HEK293 (cell line): Measurements from ENCODE around the gene PSORS1C2.
A peak's percentile ranks its signal among the peaks of the same experiment; 100 is the strongest.

Experiments used
- BCL11B ChIP-seq: fragments of 450-650 bp; formaldehyde crosslinking; IDR thresholded peaks from 2 replicates; pipeline ENCODE4 v1.5.1; 2016; ENCODE audit warnings: low read depth, missing biosample characterization, missing genetic modification characterization
- GLI2 ChIP-seq: fragments of 450-650 bp; formaldehyde crosslinking; IDR thresholded peaks from 2 replicates; pipeline ENCODE4; 2017; ENCODE audit warnings: missing biosample characterization, missing genetic modification characterization, low read depth, borderline replicate concordance
- HOXC10 ChIP-seq: sonication (generic); formaldehyde crosslinking; IDR thresholded peaks from 2 replicates; pipeline ENCODE4 v1.8.1; 2023; ENCODE audit warnings: mild to moderate bottlenecking, missing genetic modification reagents
- KLF1 ChIP-seq: fragments of 450-650 bp; formaldehyde crosslinking; IDR thresholded peaks from 2 replicates; pipeline ENCODE4 v1.5.1; 2016; ENCODE audit warnings: missing biosample characterization, missing genetic modification characterization
- MYNN ChIP-seq: fragments of 450-650 bp; formaldehyde crosslinking; IDR thresholded peaks from 2 replicates; pipeline ENCODE4 v1.5.1; 2016; ENCODE audit warnings: missing biosample characterization, missing genetic modification characterization, borderline replicate concordance
- OSR2 ChIP-seq: fragments of 450-650 bp; formaldehyde crosslinking; IDR thresholded peaks from 2 replicates; pipeline ENCODE4 v1.5.1; 2016; ENCODE audit warnings: missing biosample characterization, missing genetic modification characterization
- SCRT2 ChIP-seq: fragments of 450-650 bp; formaldehyde crosslinking; IDR thresholded peaks from 2 replicates; pipeline ENCODE4 v1.5.1; 2016; ENCODE audit warnings: missing biosample characterization, missing genetic modification characterization
- SP3 ChIP-seq: fragments of 450-650 bp; formaldehyde crosslinking; IDR thresholded peaks from 2 replicates; pipeline ENCODE4 v1.5.1; 2016; ENCODE audit warnings: missing biosample characterization, missing genetic modification characterization
- ZBTB21 ChIP-seq: fragments of 450-650 bp; formaldehyde crosslinking; IDR thresholded peaks from 2 replicates; pipeline ENCODE4 v1.5.1; 2017; ENCODE audit warnings: missing biosample characterization, missing genetic modification characterization
- ZBTB7A ChIP-seq: fragments of 450-650 bp; formaldehyde crosslinking; IDR thresholded peaks from 2 replicates; pipeline ENCODE4 v1.5.1; 2016; ENCODE audit warnings: low read depth, missing biosample characterization, missing genetic modification characterization
- ZFHX2 ChIP-seq: fragments of 450-650 bp; formaldehyde crosslinking; conservative IDR thresholded peaks from 2 replicates; pipeline ENCODE4 v1.5.1; 2016; ENCODE audit warnings: missing biosample characterization, missing genetic modification characterization
- ZIC2 ChIP-seq: fragments of 450-650 bp; formaldehyde crosslinking; IDR thresholded peaks from 2 replicates; pipeline ENCODE4 v1.5.1; 2016; ENCODE audit warnings: missing biosample characterization, missing genetic modification characterization
- ZNF140 ChIP-seq: fragments of 450-650 bp; formaldehyde crosslinking; IDR thresholded peaks from 2 replicates; pipeline ENCODE4 v1.5.1; 2016; ENCODE audit warnings: missing biosample characterization, missing genetic modification characterization
- ZNF2 ChIP-seq: fragments of 450-650 bp; formaldehyde crosslinking; IDR thresholded peaks from 2 replicates; pipeline ENCODE4 v1.5.1; 2016; ENCODE audit warnings: missing biosample characterization, missing genetic modification characterization
- ZNF221 ChIP-seq: fragments of 450-650 bp; formaldehyde crosslinking; IDR thresholded peaks from 2 replicates; pipeline ENCODE4 v1.5.1; 2017; ENCODE audit warnings: missing biosample characterization, missing genetic modification characterization, borderline replicate concordance
- ZNF23 ChIP-seq: fragments of 450-650 bp; formaldehyde crosslinking; IDR thresholded peaks from 2 replicates; pipeline ENCODE4 v1.5.1; 2016; ENCODE audit warnings: missing biosample characterization, missing genetic modification characterization, borderline replicate concordance
- ZNF239 ChIP-seq: fragments of 450-650 bp; formaldehyde crosslinking; IDR thresholded peaks from 2 replicates; pipeline ENCODE4 v1.5.1; 2016; ENCODE audit warnings: missing biosample characterization, missing genetic modification characterization
- ZNF335 ChIP-seq: fragments of 450-650 bp; formaldehyde crosslinking; conservative IDR thresholded peaks from 2 replicates; pipeline ENCODE4 v1.5.1; 2016; ENCODE audit warnings: missing biosample characterization, missing genetic modification characterization
- ZNF350 ChIP-seq: fragments of 450-650 bp; formaldehyde crosslinking; IDR thresholded peaks from 2 replicates; pipeline ENCODE4 v1.5.0; 2017; ENCODE audit warnings: missing biosample characterization, mild to moderate bottlenecking, missing genetic modification characterization
- ZNF48 ChIP-seq: fragments of 450-650 bp; formaldehyde crosslinking; IDR thresholded peaks from 2 replicates; pipeline ENCODE4 v1.5.1; 2016; ENCODE audit warnings: missing biosample characterization, missing genetic modification characterization
- ZNF610 ChIP-seq: fragments of 450-650 bp; formaldehyde crosslinking; IDR thresholded peaks from 2 replicates; pipeline ENCODE4 v1.5.1; 2016; ENCODE audit warnings: missing biosample characterization, missing genetic modification characterization, borderline replicate concordance
- ZNF701 ChIP-seq: fragments of 450-650 bp; formaldehyde crosslinking; IDR thresholded peaks from 2 replicates; pipeline ENCODE4 v1.5.1; 2016; ENCODE audit warnings: missing biosample characterization, missing genetic modification characterization
- TF ChIP-seq, protein P1 (sequence below): fragments of 450-650 bp; formaldehyde crosslinking; IDR thresholded peaks from 2 replicates; pipeline ENCODE4 v1.5.1; 2017; ENCODE audit warnings: missing biosample characterization, missing genetic modification characterization
- TF ChIP-seq, protein P2 (sequence below): fragments of 450-650 bp; formaldehyde crosslinking; IDR thresholded peaks from 2 replicates; pipeline ENCODE4 v1.5.1; 2016; ENCODE audit warnings: missing biosample characterization, missing genetic modification characterization
- TF ChIP-seq, protein P3 (sequence below): fragments of 450-650 bp; formaldehyde crosslinking; IDR thresholded peaks from 2 replicates; pipeline ENCODE4 v1.5.1; 2016; ENCODE audit warnings: missing biosample characterization, missing genetic modification characterization
- TF ChIP-seq, protein P4 (sequence below): fragments of 450-650 bp; formaldehyde crosslinking; IDR thresholded peaks from 2 replicates; pipeline ENCODE4 v1.5.1; 2016; ENCODE audit warnings: missing biosample characterization, missing genetic modification characterization
- TF ChIP-seq, protein P5 (sequence below): fragments of 450-650 bp; formaldehyde crosslinking; IDR thresholded peaks from 2 replicates; pipeline ENCODE4 v1.5.1; 2016; ENCODE audit warnings: missing biosample characterization, missing genetic modification characterization
- TF ChIP-seq, protein P6 (sequence below): fragments of 450-650 bp; formaldehyde crosslinking; IDR thresholded peaks from 2 replicates; pipeline ENCODE4 v1.5.1; 2016; ENCODE audit warnings: missing biosample characterization, missing genetic modification characterization
- TF ChIP-seq, protein P7 (sequence below): fragments of 450-650 bp; formaldehyde crosslinking; IDR thresholded peaks from 2 replicates; pipeline ENCODE4 v1.5.1; 2016; ENCODE audit warnings: missing biosample characterization, missing genetic modification characterization

The PSORS1C2 gene

DNA sequence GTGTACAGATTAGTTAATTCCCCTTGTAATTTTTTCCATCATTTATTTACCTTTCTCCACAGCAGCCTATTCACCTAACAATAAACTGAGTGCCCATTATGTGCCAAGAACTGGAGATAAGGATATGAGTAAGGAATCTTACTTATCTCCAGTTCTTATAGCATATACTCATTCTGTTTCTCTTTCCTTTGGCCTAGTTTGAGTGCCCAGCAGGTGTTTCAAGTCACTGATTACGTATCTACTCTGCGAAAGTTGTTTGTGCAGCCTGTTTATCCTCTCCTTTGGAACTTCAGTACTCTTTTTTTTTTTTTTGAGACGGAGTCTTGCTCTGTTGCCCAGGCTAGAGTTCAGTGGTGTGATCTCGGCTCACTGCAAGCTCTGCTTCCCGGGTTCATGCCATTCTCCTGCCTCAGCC is 48.9 kb upstream of the PSORS1C2 start (continued):
- TF ChIP-seq ZNF335 (tag by site-specific recombination) (0 out of 2 replicates have a peak, but pooled peaks have one; percentile 31), ZNF350 (tag by site-specific recombination) (no peak), ZFHX2 (tag by site-specific recombination) (no peak), ZNF221 (tag by site-specific recombination) (no peak), ZNF23 (tag by site-specific recombination) (no peak), SP3 (tag by site-specific recombination) (no peak), ZNF239 (tag by site-specific recombination) (no peak), ZNF2 (tag by site-specific recombination) (no peak; the same call in 1 of the 2 replicates), ZBTB21 (tag by site-specific recombination) (peak; percentile 52; the same call in 1 of the 2 replicates), ZNF48 (tag by site-specific recombination) (no peak), ZNF140 (tag by site-specific recombination) (no peak), MYNN (tag by site-specific recombination) (no peak), HOXC10 (CRISPR knock-in tag) (no peak), ZNF701 (tag by site-specific recombination) (no peak), ZIC2 (tag by site-specific recombination) (peak; percentile 23; the same call in 1 of the 2 replicates), BCL11B (no peak), SCRT2 (tag by site-specific recombination) (no peak), GLI2 (tag by site-specific recombination) (peak; percentile 67; the same call in 1 of the 2 replicates), ZBTB7A (tag by site-specific recombination) (no peak), ZNF610 (no peak), OSR2 (tag by site-specific recombination) (no peak; the same call in 1 of the 2 replicates), KLF1 (no peak)
- TF ChIP-seq, protein P1, sequence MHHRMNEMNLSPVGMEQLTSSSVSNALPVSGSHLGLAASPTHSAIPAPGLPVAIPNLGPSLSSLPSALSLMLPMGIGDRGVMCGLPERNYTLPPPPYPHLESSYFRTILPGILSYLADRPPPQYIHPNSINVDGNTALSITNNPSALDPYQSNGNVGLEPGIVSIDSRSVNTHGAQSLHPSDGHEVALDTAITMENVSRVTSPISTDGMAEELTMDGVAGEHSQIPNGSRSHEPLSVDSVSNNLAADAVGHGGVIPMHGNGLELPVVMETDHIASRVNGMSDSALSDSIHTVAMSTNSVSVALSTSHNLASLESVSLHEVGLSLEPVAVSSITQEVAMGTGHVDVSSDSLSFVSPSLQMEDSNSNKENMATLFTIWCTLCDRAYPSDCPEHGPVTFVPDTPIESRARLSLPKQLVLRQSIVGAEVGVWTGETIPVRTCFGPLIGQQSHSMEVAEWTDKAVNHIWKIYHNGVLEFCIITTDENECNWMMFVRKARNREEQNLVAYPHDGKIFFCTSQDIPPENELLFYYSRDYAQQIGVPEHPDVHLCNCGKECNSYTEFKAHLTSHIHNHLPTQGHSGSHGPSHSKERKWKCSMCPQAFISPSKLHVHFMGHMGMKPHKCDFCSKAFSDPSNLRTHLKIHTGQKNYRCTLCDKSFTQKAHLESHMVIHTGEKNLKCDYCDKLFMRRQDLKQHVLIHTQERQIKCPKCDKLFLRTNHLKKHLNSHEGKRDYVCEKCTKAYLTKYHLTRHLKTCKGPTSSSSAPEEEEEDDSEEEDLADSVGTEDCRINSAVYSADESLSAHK (tag by site-specific recombination): 0 out of 2 replicates have a peak, but pooled peaks have one; percentile 24
- TF ChIP-seq, protein P2, sequence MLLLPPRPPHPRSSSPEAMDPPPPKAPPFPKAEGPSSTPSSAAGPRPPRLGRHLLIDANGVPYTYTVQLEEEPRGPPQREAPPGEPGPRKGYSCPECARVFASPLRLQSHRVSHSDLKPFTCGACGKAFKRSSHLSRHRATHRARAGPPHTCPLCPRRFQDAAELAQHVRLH (tag by site-specific recombination): no peak
- TF ChIP-seq, protein P3, sequence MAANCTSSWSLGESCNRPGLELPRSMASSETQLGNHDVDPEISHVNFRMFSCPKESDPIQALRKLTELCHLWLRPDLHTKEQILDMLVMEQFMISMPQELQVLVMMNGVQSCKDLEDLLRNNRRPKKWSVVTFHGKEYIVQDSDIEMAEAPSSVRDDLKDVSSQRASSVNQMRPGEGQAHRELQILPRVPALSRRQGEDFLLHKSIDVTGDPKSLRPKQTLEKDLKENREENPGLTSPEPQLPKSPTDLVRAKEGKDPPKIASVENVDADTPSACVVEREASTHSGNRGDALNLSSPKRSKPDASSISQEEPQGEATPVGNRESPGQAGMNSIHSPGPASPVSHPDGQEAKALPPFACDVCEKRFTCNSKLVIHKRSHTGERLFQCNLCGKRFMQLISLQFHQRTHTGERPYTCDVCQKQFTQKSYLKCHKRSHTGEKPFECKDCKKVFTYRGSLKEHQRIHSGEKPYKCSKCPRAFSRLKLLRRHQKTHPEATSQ (tag by site-specific recombination): no peak
- TF ChIP-seq, protein P4, sequence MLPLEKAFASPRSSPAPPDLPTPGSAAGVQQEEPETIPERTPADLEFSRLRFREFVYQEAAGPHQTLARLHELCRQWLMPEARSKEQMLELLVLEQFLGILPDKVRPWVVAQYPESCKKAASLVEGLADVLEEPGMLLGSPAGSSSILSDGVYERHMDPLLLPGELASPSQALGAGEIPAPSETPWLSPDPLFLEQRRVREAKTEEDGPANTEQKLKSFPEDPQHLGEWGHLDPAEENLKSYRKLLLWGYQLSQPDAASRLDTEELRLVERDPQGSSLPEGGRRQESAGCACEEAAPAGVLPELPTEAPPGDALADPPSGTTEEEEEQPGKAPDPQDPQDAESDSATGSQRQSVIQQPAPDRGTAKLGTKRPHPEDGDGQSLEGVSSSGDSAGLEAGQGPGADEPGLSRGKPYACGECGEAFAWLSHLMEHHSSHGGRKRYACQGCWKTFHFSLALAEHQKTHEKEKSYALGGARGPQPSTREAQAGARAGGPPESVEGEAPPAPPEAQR (tag by site-specific recombination): no peak
- TF ChIP-seq, protein P5, sequence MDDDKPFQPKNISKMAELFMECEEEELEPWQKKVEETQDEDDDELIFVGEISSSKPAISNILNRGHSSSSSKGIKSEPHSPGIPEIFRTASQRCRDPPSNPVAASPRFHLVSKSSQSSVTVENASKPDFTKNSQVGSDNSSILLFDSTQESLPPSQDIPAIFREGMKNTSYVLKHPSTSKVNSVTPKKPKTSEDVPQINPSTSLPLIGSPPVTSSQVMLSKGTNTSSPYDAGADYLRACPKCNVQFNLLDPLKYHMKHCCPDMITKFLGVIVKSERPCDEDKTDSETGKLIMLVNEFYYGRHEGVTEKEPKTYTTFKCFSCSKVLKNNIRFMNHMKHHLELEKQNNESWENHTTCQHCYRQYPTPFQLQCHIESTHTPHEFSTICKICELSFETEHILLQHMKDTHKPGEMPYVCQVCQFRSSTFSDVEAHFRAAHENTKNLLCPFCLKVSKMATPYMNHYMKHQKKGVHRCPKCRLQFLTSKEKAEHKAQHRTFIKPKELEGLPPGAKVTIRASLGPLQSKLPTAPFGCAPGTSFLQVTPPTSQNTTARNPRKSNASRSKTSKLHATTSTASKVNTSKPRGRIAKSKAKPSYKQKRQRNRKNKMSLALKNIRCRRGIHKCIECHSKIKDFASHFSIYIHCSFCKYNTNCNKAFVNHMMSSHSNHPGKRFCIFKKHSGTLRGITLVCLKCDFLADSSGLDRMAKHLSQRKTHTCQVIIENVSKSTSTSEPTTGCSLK (tag by site-specific recombination): no peak
- TF ChIP-seq, protein P6, sequence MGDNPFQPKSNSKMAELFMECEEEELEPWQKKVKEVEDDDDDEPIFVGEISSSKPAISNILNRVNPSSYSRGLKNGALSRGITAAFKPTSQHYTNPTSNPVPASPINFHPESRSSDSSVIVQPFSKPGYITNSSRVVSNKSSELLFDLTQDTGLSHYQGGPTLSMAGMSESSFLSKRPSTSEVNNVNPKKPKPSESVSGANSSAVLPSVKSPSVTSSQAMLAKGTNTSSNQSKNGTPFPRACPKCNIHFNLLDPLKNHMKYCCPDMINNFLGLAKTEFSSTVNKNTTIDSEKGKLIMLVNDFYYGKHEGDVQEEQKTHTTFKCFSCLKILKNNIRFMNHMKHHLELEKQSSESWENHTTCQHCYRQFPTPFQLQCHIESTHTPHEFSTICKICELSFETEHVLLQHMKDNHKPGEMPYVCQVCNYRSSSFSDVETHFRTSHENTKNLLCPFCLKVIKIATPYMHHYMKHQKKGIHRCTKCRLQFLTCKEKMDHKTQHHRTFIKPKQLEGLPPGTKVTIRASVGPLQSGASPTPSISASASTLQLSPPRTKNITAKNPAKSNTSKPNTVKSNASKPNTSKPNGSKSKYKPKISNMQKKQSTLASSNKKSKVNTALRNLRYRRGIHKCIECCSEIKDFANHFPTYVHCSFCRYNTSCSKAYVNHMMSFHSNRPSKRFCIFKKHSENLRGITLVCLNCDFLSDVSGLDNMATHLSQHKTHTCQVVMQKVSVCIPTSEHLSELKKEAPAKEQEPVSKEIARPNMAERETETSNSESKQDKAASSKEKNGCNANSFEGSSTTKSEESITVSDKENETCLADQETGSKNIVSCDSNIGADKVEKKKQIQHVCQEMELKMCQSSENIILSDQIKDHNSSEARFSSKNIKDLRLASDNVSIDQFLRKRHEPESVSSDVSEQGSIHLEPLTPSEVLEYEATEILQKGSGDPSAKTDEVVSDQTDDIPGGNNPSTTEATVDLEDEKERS (tag by site-specific recombination): no peak
- TF ChIP-seq, protein P7, sequence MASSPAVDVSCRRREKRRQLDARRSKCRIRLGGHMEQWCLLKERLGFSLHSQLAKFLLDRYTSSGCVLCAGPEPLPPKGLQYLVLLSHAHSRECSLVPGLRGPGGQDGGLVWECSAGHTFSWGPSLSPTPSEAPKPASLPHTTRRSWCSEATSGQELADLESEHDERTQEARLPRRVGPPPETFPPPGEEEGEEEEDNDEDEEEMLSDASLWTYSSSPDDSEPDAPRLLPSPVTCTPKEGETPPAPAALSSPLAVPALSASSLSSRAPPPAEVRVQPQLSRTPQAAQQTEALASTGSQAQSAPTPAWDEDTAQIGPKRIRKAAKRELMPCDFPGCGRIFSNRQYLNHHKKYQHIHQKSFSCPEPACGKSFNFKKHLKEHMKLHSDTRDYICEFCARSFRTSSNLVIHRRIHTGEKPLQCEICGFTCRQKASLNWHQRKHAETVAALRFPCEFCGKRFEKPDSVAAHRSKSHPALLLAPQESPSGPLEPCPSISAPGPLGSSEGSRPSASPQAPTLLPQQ (tag by site-specific recombination): peak; percentile 36
